CD4-positive, alpha-beta memory T cell (primary cell): Measurements from ENCODE around the gene SPON1. TPM values are rescaled to one million over a fixed set of nuclear protein-coding genes. Genes with fewer than 3 reads are reported as not detected.
"Not testable (repeated sequence)": the region's sequence is repeated elsewhere in the genome, so short reads cannot be mapped to it uniquely, and the experiment has no call there.

Source experiments
- CTCF ChIA-PET: fragments of 350-600 bp; sonication (Branson Sonifier 250); formaldehyde crosslinking; loops from one replicate; lab custom pipeline; 2021; ENCODE audit warnings: inconsistent platforms; ENCODE audit not compliant: partially characterized antibody; lab: Charles Lee
- POLR2A ChIA-PET: fragments of 350-600 bp; sonication (Branson Sonifier 250); formaldehyde crosslinking; loops from one replicate; lab custom pipeline; 2021; ENCODE audit not compliant: partially characterized antibody; lab: Charles Lee
- DNase-seq, 5 donors: peaks; one replicate each; pipeline versions ENCODE4 v3.0.0 to v3.0.0-alpha.2; 2020 to 2022; ENCODE audit warnings: mixed read lengths in 1 of 5
- H3K27ac ChIP-seq: one replicate; pipeline ENCODE4 v1.7.0; 2013; ENCODE audit warnings: low read depth, low read length
- H3K27me3 ChIP-seq: 2 replicates; pipeline ENCODE4 v1.7.0; 2013; ENCODE audit warnings: mild to moderate bottlenecking, low read length, moderate library complexity; ENCODE audit not compliant: insufficient read depth
- H3K36me3 ChIP-seq: 2 replicates; pipeline ENCODE4 v1.7.0; 2013; ENCODE audit warnings: mild to moderate bottlenecking, low read length, moderate library complexity; ENCODE audit not compliant: insufficient read depth
- H3K4me1 ChIP-seq: 2 replicates; pipeline ENCODE4 v1.7.0; 2013; ENCODE audit warnings: mild to moderate bottlenecking, low read length, moderate library complexity; ENCODE audit not compliant: insufficient read depth
- H3K4me3 ChIP-seq, 2 donors: one replicate each; pipeline ENCODE4 v1.7.0; 2013; ENCODE audit warnings: low read length in 2 of 2, mild to moderate bottlenecking in 1 of 2
- H3K9me3 ChIP-seq, 2 donors: one replicate each; pipeline ENCODE4 v1.7.0; 2013; ENCODE audit warnings: low read length in 2 of 2, control low read depth in 1 of 2; ENCODE audit not compliant: control insufficient read depth in 1 of 2
- H3K27ac Mint-ChIP-seq, 7 donors: one replicate each; pipeline ENCODE4 v1.8.0; 2020 to 2021; ENCODE audit warnings: mixed read lengths in 7 of 7, mild to moderate bottlenecking in 6 of 7, inconsistent platforms in 3 of 7, moderate library complexity in 3 of 7
- H3K27me3 Mint-ChIP-seq, 2 donors: one replicate each; pipeline ENCODE4 v1.8.0; 2020 to 2021; ENCODE audit warnings: mixed read lengths in 2 of 2
- H3K36me3 Mint-ChIP-seq, 2 donors: one replicate each; pipeline ENCODE4 v1.8.0; 2020 to 2021; ENCODE audit warnings: mixed read lengths in 2 of 2, inconsistent platforms in 1 of 2, mild to moderate bottlenecking in 1 of 2
- H3K4me1 Mint-ChIP-seq, 4 donors: one replicate each; pipeline ENCODE4 v1.8.0; 2020 to 2021; ENCODE audit warnings: mixed read lengths in 4 of 4, mild to moderate bottlenecking in 1 of 4
- H3K4me3 Mint-ChIP-seq, 8 donors: one replicate each; pipeline ENCODE4 v1.8.0; 2020 to 2021; ENCODE audit warnings: mixed read lengths in 8 of 8, mild to moderate bottlenecking in 7 of 8, moderate library complexity in 6 of 8, inconsistent platforms in 3 of 8
- H3K9me3 Mint-ChIP-seq, 8 donors: one replicate each; pipeline ENCODE4 v1.8.0; 2020 to 2021; ENCODE audit warnings: mixed read lengths in 8 of 8, mild to moderate bottlenecking in 5 of 8, inconsistent platforms in 3 of 8, moderate library complexity in 1 of 8
- intact Hi-C: fragments of 100-400 bp; cut with micrococcal nuclease; formaldehyde crosslinking; loops from one replicate; pipeline ENCODE4 v1.15.1; 2023
- polyA plus RNA-seq, 2 donors: library from polyadenylated mRNA; unstranded; fragments of 300-500 nt; fragmentation: Illumina TruSeq; gene quantifications; one replicate each; pipeline ENCODE4 v1.2.3, GENCODE V29; 2021
- total RNA-seq, 2 experiments: library from RNA; stranded (reverse); gene quantifications; one replicate each; pipeline ENCODE4 v1.2.3, GENCODE V29; 2021

Gene SPON1
- total and polyA plus RNA-seq, 4 experiments from 2014 or later = 2.0 to 60.4 (median 30.6) TPM

- H3K36me3 ChIP-seq = no peaks in the 10 kb centered on the region
- peaks cover 23 to 36% (median 26%) of the 10 kb centered on the region in 4 donors for H3K4me1 Mint-ChIP-seq
- no peak overlapping the region for H3K4me3 ChIP-seq
- no peaks in the 10 kb centered on the region for H3K27me3 ChIP-seq
- H3K36me3 Mint-ChIP-seq = peaks cover 11 to 12% of the 10 kb centered on the region in 2 donors
- H3K4me1 ChIP-seq = peaks cover 30% of the 10 kb centered on the region
- peaks cover 0 to 9% (median under 1%) of the 10 kb centered on the region in 8 donors for H3K9me3 Mint-ChIP-seq
- no peaks in the 10 kb centered on the region for H3K27me3 Mint-ChIP-seq
- H3K9me3 ChIP-seq = no peaks in the 10 kb centered on the region
- POLR2A ChIA-PET = no interaction called here
- no peak for DNase-seq
- no peak overlapping the region for H3K27ac Mint-ChIP-seq
- H3K4me3 Mint-ChIP-seq = no peak overlapping the region
- H3K27ac ChIP-seq = no peak overlapping the region
- CTCF ChIA-PET = no interaction called here
- intact Hi-C loops = no loop called here
Observed at GRCh38 chr11:14081581-14082231, 119.2 kb downstream of the SPON1 start.

GRCh38 chr11:14082338-14082737 lies 119.8 kb downstream of the SPON1 start:
- Histone ChIP-seq H3K27me3 (no peaks in the 10 kb centered on the region), H3K27ac (no peak overlapping the region), H3K36me3 (no peaks in the 10 kb centered on the region), H3K4me3 (no peak overlapping the region), H3K4me1 (peaks cover 26% of the 10 kb centered on the region), H3K9me3 (no peaks in the 10 kb centered on the region)
- Mint-ChIP-seq H3K9me3 (peaks cover 0 to 9% (median 2%) of the 10 kb centered on the region in 8 donors), H3K27me3 (peaks cover 0 to 3% of the 10 kb centered on the region in 2 donors), H3K4me3 (no peak overlapping the region), H3K27ac (no peak overlapping the region), H3K4me1 (peaks cover 19 to 30% (median 25%) of the 10 kb centered on the region in 4 donors), H3K36me3 (peaks cover 11 to 12% of the 10 kb centered on the region in 2 donors)
- intact Hi-C loops = no loop called here
- POLR2A ChIA-PET = no interaction called here
- no peak for DNase-seq
- CTCF ChIA-PET = no interaction called here

GRCh38 chr11:14088861-14089260 lies 126.3 kb downstream of the SPON1 start:
- not testable (repeated sequence) for H3K36me3 Mint-ChIP-seq
- H3K27ac Mint-ChIP-seq = peak overlapping the region in 1 of 7 donors; percentile 34

GRCh38 chr11:14089690-14090462 lies 127.4 kb downstream of the SPON1 start:
- Mint-ChIP-seq H3K4me3 (no peak overlapping the region), H3K9me3 (peaks cover 0 to 6% (median under 1%) of the 10 kb centered on the region in 8 donors), H3K4me1 (peaks cover 11 to 20% (median 15%) of the 10 kb centered on the region in 4 donors), H3K27me3 (peaks cover 0 to 7% of the 10 kb centered on the region in 2 donors), H3K36me3 (peaks cover 0 to 2% of the 10 kb centered on the region in 2 donors), H3K27ac (no peak overlapping the region)
- CTCF ChIA-PET = interaction anchor here (0.7 kb wide), 1 partner anchor 298 kb away, joined by 3 read pairs; no protein-coding TSS in a partner anchor
- Histone ChIP-seq H3K36me3 (no peaks in the 10 kb centered on the region), H3K27ac (no peak overlapping the region), H3K9me3 (no peaks in the 10 kb centered on the region), H3K4me3 (no peak overlapping the region), H3K27me3 (no peaks in the 10 kb centered on the region), H3K4me1 (no peaks in the 10 kb centered on the region)
- POLR2A ChIA-PET = no interaction called here
- DNase-seq = no peak
- intact Hi-C loops = no loop called here

More at GRCh38 chr11:14088861-14089260, 126.3 kb downstream of the SPON1 start:
- CTCF ChIA-PET, H3K27me3 Mint-ChIP-seq, H3K36me3 ChIP-seq, H3K4me3 ChIP-seq, intact Hi-C loops, H3K27ac ChIP-seq, POLR2A ChIA-PET, H3K9me3 Mint-ChIP-seq, H3K4me1 ChIP-seq, H3K4me3 Mint-ChIP-seq, H3K27me3 ChIP-seq, DNase-seq, H3K9me3 ChIP-seq: not testable (repeated sequence)
- peaks cover 11 to 20% (median 15%) of the 10 kb centered on the region in 4 donors for H3K4me1 Mint-ChIP-seq

- H3K36me3 Mint-ChIP-seq, H3K36me3 ChIP-seq, H3K9me3 Mint-ChIP-seq, H3K4me3 Mint-ChIP-seq, H3K4me3 ChIP-seq, H3K27me3 ChIP-seq, H3K27ac ChIP-seq, DNase-seq, H3K9me3 ChIP-seq, POLR2A ChIA-PET, H3K4me1 ChIP-seq, H3K27me3 Mint-ChIP-seq, intact Hi-C loops: not testable (repeated sequence)
- CTCF ChIA-PET = interaction anchor here (0.7 kb wide), 1 partner anchor 297 kb away, joined by 3 read pairs; no protein-coding TSS in a partner anchor
- peaks cover 11 to 20% (median 15%) of the 10 kb centered on the region in 4 donors for H3K4me1 Mint-ChIP-seq
- peak overlapping the region in 1 of 7 donors; percentile 75 for H3K27ac Mint-ChIP-seq
Observed at GRCh38 chr11:14090631-14091030, 128.1 kb downstream of the SPON1 start.

GRCh38 chr11:14093065-14093464 lies 130.5 kb downstream of the SPON1 start:
- Histone ChIP-seq H3K27me3 (no peaks in the 10 kb centered on the region), H3K4me1 (no peaks in the 10 kb centered on the region), H3K36me3 (no peaks in the 10 kb centered on the region), H3K4me3 (no peak overlapping the region), H3K9me3 (no peaks in the 10 kb centered on the region), H3K27ac (no peak overlapping the region)
- intact Hi-C loops = no loop called here
- ChIA-PET CTCF (no interaction called here), POLR2A (no interaction called here)
- Mint-ChIP-seq H3K27me3 (peaks cover 0 to under 1% of the 10 kb centered on the region in 2 donors), H3K9me3 (no peaks in the 10 kb centered on the region), H3K27ac (no peak overlapping the region), H3K36me3 (no peaks in the 10 kb centered on the region), H3K4me1 (peaks cover 6 to 20% (median 11%) of the 10 kb centered on the region in 4 donors), H3K4me3 (no peak overlapping the region)
- DNase-seq = no peak

- H3K4me1 ChIP-seq = no peaks in the 10 kb centered on the region
- H3K4me3 ChIP-seq = no peak overlapping the region
- no peaks in the 10 kb centered on the region for H3K9me3 Mint-ChIP-seq
- no peak overlapping the region for H3K4me3 Mint-ChIP-seq
- H3K27ac Mint-ChIP-seq = peak overlapping the region in 1 of 7 donors; percentile 43
- no peaks in the 10 kb centered on the region for H3K27me3 Mint-ChIP-seq
- no peak overlapping the region for H3K27ac ChIP-seq
- no peaks in the 10 kb centered on the region for H3K36me3 ChIP-seq
- no peak for DNase-seq
- intact Hi-C loops = no loop called here
- CTCF ChIA-PET = no interaction called here
- H3K27me3 ChIP-seq = no peaks in the 10 kb centered on the region
- POLR2A ChIA-PET = no interaction called here
- H3K9me3 ChIP-seq = no peaks in the 10 kb centered on the region
- no peaks in the 10 kb centered on the region for H3K36me3 Mint-ChIP-seq
- peaks cover 0 to 10% (median 3%) of the 10 kb centered on the region in 4 donors for H3K4me1 Mint-ChIP-seq
Observed at GRCh38 chr11:14094481-14095037, 132.0 kb downstream of the SPON1 start.
